COLO668 (cell line): ENCODE measurements around the gene STON2.

ENCODE experiments used
- DNase-seq: peaks from one replicate; lab custom pipeline; 2025; ENCODE audit not compliant: unreplicated experiment; lab: John Stamatoyannopoulos, UW

The STON2 gene

DNA sequence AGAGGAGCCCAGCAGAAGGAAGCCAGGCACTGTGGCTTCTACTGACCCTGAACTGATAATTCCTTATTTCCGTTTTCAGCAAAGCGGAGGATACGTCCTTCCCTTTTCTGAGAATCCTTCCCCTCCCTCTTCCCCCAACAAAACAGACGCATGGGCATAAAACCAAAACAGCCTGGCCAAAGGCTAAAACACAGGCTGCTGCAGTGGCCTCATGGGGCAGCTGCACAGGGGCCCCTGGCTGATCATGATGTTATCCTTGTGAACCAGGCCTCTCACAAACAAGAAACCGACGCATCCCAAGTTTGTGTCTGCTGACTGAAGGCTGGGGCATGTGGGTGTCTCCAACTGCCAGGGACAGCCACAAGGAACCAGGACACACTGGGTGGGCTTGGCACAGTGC is 23.4 kb upstream of the STON2 start:
- DNase-seq: no peak

DNA sequence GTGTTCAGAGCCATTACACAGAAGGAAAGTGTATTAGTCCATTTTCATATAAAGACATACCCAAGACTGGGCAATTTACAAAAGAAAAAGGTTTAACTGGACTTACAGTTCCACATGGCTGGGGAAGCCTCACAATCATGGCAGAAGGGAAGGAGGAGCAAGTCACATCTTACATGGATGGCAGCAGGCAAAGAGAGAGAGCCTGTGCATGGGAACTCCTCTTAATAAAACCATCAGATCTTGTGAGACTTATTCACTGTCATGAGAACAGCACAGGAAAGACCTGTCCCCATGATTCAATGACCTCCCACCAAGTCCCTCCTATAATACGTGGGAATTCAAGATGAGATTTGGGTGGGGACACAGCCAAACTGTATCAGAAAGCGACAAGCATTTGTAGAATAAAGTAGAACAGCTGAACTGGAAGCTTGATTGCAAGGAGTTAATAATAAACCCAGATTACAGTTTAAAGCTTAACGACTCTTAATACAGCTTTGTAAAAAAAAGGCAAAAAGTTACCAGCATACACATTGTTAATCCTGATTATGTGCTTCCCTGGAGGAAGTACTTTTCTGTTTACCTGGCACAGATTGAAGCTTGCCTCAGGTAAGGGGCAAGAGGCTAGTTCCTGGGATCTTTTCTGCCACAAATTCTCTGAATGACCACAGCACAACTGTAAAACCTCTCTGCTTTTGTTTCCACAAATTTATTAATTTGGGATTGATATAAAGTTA is 18.1 kb upstream of the STON2 start:
- no peak for DNase-seq

DNA sequence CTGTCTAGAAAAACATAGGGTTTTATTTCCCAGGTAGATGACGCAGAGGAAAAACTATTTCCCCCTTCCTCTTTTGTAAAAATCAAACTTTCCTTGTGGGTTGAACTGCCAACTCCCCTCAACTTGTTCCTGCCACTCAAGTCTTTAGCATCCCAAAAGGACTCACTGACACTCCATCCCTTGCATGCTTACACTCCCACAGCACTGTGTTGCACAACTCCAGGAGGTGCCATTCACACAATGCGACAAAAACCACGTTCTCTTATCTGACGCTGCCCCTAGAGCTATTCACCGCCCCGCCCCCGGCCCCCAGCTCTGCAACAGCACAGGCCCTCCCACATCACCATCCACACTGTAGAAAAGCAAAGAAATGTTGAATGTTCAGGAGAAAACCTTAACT is 16.9 kb upstream of the STON2 start:
- no peak for DNase-seq

DNA sequence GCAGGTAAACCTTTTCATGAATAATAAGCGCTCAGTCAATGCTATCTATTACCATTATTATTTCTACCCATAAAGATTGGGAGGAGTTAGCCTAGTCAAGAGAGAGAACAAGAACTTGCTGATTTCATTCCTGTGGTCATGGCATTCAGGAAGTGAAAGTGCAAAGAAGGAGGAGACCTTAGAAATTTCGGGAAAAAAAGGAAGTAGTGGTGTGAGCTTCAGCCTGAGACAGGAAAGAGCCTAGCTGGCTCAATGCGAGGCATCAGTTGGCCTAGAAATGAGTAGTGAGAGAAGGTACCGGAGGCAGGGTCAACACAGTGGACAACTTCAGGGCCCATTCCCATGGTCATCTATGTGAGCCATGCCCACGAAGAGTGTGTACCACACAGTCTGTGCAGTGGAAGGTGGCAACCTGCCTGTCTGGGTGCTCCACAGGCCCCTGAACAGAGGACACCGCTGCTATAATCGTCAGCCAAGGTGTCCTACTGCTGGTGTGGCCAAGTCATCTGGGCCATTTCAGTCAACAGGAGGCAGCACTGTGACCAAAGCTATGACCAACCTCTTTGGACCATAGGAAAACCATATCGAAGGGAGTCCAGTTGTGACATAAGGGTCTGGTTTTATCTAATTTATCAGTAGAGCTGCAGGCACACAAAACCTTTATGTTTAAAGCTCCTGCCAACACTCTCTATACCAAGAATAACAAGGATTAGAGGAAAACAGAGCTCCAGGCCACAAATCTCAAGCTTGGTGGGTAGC is 16.2 kb upstream of the STON2 start:
- DNase-seq: no peak

DNA sequence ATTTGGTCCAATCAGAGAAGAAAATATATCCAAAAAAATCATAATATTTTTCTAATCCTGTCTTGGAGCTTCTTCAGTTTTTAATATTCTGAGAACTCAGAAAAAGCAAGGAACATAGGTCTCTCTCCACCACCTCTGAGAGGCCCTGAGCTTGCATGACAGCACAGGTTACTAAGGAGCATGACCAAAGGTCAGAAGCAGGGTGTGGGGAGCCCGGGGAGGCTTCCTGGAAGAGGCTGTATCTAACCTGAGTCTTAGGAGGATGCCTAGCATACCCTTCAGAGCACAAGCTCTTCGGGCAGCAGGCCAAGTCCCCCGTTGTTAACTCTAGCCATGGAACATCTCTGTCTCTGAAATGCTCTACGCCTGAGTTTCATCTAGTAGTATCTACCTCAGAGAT is 15.7 kb upstream of the STON2 start:
- DNase-seq: no peak

DNA sequence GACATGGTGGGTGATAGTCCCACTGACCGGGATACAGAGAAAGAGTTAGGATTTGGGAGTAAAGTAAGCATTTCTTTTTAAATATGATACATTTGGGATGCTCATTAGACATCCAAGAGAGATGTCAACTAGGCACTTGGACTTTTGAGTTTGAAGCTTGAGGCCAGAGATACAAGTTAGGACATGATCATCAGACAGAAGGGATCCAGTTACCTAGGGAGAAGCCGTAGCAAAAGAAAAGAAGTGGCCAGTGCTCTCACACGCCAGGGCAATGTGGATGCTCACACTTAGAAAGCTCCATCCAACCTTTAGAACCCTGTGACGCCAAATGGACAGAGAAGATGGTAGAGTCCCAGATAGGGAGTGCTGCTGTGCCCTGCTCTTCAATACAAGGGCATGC is 14.0 kb upstream of the STON2 start:
- no peak for DNase-seq

DNA sequence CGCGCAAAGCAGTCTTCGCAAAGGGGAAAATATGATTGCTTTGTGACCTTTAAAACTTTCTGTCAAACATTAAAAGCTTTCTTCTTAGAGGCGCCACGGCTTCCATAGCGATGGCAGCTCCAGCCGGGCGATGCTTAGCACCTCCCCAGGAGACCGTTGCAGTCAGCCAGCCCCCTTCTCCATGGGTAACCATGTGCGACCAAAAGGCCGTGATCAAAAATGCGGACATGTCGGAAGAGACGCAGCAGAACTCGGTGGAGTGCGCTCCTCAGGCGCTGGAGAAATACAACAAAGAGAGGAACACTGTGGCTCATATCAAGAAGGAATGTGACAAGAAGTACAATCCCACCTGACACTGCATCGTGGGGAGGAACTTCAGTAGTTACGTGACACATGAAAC is 12.7 kb upstream of the STON2 start:
- no peak for DNase-seq

DNA sequence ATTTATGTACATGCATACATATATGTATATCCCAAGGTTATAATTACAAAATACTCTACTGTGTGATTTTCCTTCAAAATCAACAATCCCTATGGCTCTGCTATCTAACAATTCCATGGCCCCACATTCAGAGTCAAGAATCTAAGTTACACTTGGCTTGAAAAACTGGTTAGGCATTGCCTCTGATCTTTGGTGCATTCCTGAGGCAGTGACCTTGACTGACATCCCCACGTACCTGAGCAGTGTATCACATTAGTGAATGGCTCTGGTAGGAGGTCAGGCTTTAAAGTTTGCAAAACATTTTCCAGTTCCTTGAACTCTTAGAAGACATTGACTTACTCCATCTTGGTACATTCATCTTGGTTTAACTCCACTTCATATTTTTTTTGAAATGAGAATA is 8.5 kb upstream of the STON2 start:
- DNase-seq: no peak

DNA sequence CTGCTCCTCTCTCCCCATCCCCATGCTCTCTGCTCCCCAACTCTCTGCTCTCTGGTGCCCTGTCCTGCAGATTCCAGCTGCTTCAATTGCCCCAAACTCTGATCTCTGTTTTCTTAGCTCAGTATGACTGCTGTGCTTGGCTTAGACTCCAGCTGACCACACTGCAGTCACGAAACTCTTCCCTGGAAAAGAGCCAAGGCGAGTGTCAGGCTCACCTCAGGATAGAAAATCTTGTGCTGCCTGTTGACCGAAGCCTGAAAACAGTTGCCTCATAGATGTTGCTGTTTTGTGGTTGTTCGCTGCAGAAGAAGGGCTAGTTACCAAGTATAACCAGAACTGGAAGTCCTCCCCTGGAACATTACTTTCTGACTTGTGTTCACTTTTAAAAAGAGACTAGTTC is 6.7 kb upstream of the STON2 start:
- DNase-seq: no peak

DNA sequence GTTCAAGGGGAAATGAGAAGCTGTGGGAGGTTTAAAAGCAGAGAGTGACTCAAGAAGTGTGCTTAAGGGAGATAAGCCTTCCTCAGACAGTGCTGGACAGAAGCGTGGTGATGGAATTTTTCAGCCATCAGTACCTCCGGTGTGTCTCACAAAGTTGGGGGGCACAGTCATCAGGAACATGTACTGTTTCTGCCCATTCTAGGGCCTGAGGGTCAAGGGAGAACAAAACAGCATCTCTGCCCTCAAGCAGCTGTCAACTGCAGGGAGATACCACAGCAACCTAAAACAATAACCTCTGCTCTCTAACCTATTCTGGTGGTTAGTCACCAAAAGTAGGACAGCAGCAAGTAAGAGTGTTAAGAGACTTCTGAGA is 2.0 kb upstream of the STON2 start:
- DNase-seq: no peak

DNA sequence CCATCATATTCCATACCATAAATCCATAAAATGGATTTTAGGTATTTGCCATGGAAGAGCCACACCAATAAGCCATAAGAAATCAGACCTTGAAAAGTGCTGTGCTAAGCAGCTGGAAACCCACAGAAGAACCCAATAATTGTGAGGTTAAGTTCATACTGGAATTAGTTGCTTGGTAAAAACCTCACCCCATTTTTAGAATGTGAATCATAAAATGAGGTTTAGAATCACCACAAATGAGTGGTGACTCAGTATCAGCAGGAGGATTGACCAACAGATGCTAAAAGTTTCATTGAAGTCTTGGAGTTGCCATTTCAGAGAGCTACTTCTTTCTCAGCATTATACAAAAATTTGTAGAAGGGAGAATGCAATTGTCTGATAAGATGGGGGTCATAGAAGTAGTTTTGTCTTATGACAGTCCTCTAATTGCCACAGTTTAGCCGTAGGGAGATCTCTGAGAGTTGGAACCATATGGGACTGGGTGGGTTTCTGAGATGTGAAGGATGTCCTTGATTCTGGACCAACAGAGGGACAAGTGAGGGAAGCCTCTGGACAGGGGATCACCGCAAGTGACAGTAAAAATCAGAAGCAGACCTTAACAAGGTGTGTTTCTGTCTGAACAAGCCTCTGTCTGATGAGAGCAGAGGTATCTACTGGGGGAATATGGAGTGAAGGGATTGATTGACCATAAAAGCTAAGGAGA is 1.4 kb upstream of the STON2 start:
- DNase-seq: no peak

DNA sequence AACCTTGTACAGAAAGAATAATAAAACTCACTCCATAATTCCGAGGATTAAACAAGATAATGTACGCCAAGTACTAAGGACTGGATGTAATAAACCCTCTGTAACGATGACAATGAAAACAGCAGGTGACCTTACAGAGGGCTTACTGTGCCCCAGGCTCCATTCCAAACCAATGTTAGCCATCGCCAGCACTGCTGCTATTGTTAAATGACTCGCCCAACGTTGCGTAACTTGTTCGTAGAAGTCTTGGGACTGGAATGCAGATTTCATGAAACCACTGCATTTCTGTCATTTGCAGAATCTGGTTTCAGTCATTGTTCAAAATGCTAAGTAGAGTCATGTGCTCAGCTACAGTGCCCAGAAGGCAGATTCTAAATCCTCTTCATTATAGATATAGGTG is 728 bp upstream of the STON2 start:
- DNase-seq: peak; percentile 21

DNA sequence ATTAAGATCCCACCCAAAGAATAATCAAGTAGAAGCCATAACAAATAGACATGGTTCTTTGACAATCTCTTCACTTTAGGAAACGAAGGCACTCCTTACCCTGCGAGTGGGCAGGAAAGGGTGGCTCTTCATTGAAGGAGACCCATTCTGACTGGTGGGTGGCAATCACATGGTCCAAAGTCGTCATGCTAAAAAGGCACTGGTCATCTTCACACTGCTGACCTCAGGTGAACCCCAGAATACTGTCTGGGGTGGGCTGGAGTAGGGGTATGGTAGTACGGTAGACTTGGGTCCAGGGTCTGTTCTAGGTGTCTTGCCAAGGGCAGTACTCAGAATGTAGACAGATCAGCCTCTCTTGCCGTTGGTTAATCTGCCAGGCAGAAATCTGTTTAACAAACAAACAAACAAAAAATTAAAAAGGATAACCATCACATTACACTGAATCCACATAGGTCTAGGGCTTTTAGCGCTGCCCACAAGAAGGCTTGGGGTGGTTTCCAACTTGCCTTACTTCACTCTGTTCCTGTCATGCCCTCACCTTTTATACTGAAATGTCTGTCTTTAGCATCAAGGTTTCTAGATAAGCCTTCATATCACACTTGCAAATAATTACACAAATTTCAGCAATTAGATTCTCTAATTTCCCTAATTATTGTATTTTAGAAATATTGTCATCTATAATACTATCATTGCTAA is 1.8 kb downstream of the STON2 start:
- DNase-seq: no peak

DNA sequence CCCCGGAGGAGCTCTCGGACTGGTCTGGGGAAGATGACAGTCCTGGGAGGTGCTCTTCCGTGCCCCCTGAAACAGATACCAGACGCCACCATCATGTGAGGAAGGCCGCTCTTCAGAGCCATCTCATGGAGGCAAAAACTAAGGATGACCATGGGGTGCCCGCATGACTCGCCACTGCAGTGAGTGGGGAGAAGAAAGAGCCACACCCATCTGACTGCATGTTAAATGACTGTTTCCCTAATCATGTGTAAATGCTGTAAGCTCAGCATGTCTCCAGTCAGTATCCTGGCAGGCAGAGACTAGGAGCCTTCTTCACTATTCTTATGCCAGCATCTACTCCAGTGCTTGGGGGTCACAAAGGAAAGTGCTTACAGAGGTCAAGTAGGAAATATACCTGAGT is 4.0 kb downstream of the STON2 start:
- DNase-seq: no peak

DNA sequence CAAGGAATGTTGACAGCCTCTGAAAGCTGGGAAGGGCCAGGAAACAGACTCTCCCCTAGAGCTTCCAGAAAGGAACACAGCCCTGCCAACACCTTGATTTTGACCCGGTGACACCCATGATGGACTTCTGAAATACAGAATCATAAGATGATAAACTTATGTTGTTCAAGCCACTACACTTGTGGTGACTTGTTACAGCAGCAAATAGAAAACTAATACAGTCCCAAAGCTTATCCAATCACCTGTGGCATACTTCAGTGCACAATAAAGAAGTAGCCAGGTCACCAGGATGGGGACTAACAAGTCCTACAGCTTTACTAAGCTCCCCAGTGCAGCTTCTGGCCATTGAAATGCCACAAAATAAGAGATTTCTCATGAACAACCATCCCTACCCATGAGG is 5.4 kb downstream of the STON2 start:
- DNase-seq: no peak

DNA sequence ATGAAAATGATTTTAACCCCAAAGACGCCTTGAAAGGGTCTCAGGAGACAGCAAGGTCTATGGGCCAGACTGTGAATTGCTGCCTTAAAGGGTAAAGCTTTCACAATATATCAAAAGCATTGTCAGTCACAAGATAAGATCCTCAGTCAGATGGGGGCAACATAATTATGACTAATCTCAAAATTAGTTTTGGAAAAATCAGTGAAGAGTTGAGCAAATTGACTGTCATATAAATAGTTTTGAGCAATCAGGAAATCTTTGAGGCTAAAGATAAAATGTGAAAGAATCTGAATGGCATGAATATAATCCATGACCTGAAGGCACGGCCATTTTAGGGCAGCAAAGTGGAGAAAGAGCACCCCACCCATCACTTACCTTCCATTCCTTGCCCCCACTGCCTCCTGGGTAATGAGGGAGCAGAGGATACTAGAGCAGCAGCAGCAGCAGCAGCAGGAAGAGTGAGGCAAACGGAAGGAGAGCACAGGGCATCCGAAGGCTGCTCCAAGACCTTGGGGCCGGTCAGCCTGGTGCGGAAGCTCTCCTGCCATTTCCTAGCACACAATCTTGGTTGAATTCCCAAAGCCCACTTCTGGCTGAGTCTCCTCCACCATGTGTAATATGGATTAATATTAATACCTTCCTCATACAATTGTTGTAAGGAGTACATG is 7.0 kb downstream of the STON2 start:
- no peak for DNase-seq

DNA sequence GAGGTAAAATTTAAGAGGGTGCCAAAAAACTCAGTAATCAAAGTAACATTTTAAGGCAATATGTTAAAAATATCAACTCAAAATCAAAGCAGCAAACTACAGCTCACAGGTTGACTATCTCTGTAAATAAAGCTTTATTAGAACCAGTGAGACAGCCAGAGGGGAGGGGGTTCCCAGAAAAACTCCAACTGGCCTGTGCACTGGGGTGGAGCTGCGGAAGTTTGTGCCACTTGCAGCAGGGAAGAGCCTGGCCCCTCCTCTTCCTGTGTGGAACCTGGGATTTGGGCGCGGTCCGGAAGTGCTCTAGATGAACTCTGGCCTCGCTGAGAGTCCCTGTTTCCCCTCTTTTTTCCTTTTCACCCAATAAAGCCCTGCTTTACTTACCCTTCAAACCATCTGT is 8.1 kb downstream of the STON2 start:
- DNase-seq: no peak

DNA sequence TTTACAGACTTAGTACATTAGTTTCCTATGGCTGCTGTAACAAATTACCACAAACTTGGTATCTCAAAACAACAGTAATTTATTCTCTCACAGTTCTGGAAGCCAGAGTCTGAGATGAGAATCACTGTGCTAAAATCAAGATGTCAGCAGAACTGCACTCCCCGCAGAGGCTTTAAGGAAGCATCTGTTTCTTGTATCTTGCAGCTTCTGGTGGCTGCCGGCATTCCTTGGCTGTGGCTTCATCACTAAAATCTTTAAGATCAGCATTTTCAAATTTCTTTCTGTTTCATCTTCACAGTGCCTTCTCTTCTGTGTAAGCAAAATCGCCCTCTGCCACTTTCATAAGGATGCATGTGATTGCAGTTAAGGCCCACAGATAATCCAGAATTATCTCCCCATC is 9.4 kb downstream of the STON2 start:
- DNase-seq: no peak

DNA sequence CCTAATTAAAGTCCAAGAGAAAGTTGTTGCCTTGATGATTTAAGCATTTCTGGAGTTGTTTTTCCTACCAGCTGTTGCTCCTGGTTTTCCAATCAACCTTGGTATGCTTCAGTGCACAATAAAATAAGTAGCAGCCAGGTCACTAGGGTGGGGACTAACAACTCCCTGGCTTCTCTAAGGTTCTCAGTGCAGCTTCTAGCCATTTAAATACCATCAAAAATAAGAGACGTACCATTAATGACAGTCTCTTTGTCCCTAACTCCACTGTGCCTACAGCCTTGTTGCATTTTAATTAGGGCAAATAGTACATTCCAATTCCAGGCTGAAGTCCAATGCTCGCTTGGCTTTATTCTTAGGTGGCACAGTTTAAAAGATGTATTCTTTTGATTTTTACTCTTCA is 11.8 kb downstream of the STON2 start:
- DNase-seq: no peak

DNA sequence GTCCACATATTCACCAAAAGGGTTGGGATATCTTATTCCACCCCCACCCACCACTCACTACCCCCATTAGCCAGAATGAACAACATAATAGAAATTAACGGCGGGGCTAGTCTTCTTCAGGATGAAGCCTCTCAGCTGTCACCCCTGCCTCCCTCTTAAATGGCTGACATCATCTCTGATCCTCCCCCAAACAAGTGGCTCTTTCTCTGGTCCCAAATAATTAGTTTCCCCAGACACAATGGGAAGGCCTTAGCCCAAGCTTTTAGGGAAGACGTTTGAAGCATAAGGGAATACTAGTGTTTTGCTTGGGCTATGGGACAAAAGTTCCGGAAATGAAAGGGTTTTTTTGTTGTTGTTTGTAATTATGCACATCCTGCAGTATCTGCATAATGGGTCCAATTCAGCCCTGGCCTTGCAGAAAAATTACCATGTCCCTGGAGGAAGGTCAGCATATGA is 13.8 kb downstream of the STON2 start:
- DNase-seq: no peak

DNA sequence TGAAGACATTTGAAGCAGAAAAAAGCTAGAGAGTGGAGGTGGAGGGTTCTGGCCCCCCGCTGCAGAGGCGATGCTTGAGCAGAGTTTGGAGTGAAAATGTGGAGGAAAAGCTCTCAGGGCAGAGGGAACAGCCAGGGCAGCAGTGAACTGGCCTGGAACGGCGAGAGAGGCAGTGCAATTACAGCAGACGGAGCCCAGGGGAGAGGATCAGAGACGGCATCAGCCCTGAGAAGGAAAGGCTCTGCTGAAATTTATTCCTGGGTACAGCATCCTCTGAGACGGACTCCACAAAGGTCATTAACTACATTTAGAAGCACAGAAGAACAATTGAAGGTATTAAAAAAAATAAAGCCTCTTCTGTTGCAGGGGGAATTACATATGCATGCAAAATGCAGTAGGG is 14.2 kb downstream of the STON2 start:
- DNase-seq: no peak
